C4-2B (cell line): ENCODE results near the gene BBOX1.

Experiments
- ZFX ChIP-seq: fragments of 450-650 bp; IDR thresholded peaks from 2 replicates; pipeline ENCODE4 v1.6.1; 2017
- TF ChIP-seq, protein P1 (sequence below): fragments of 450-650 bp; conservative IDR thresholded peaks from 2 replicates; pipeline ENCODE4 v1.5.1; 2017; ENCODE audit warnings: mild to moderate bottlenecking

DNA sequence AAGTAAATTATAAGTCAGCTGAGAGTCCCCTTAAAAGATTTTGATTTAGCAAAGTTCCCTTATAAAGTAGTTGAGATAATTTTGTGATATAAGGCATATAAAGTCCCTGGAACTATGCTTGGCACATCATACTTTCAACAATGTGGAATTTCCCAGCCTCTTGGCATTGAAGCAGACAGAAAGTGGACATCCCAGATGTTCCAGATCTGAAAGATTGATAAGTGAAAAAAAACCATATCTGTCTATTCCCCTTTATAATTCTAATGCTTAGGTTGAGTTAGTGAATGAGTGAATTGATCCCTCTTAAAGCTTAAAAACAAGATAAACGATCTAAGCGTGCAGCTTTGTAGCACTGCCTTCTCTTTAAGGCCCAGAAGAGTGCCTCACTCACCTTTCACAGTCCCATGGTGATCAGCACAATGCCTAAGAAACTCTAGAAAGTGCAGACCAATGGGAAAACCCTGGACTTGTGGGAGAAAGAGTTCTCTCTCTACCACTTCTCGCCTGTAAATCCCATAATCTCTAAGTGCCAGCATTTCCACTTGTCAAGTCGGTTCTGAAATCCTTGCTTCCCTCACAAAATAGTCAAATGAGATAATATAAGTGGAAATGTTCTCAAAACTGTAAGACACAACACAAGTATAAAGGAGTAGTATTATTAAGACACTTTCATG lies 28.9 kb upstream of the BBOX1 start:
- TF ChIP-seq, protein P1, sequence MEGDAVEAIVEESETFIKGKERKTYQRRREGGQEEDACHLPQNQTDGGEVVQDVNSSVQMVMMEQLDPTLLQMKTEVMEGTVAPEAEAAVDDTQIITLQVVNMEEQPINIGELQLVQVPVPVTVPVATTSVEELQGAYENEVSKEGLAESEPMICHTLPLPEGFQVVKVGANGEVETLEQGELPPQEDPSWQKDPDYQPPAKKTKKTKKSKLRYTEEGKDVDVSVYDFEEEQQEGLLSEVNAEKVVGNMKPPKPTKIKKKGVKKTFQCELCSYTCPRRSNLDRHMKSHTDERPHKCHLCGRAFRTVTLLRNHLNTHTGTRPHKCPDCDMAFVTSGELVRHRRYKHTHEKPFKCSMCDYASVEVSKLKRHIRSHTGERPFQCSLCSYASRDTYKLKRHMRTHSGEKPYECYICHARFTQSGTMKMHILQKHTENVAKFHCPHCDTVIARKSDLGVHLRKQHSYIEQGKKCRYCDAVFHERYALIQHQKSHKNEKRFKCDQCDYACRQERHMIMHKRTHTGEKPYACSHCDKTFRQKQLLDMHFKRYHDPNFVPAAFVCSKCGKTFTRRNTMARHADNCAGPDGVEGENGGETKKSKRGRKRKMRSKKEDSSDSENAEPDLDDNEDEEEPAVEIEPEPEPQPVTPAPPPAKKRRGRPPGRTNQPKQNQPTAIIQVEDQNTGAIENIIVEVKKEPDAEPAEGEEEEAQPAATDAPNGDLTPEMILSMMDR, result no peak
- no peak for TF ChIP-seq ZFX
